ENCODE measurements around the gene EHD1. TPM values are rescaled to one million over a fixed set of nuclear protein-coding genes. Genes with fewer than 3 reads are reported as not detected.

Gene EHD1
- total and polyA plus RNA-seq, 2 of the 4 experiments (the other 2 are of a cell fraction), result 107 to 209 TPM

GRCh38 chr11:64908766-64909165, 30.3 kb upstream of the EHD1 start:
- Histone ChIP-seq H3K23ac (ENCODE audit: low read depth, low read length) (no peak overlapping the region), H4K91ac (ENCODE audit: insufficient read depth, low read depth, low read length) (no peak overlapping the region), H2BK20ac (ENCODE audit: low read depth, low read length) (no peak overlapping the region), H3K14ac (replicated peaks; ENCODE audit: low read depth, low read length) (no peak overlapping the region), H3K9me3 (ENCODE audit: control insufficient read depth, insufficient read depth, low read length) (no peaks in the 10 kb centered on the region), H3K4me2 (ENCODE audit: low read depth, low read length) (no peak overlapping the region), H3K79me1 (ENCODE audit: low read depth in 1 of 2, low read length in 2 of 2) (no peaks in the 10 kb centered on the region), H2BK120ac (ENCODE audit: low read depth, low read length) (no peak overlapping the region), H3K9ac (ENCODE audit: low read depth, low read length) (no peak overlapping the region), H4K8ac (ENCODE audit: low read depth in 2 of 2, low read length in 2 of 2) (no peak overlapping the region), H2BK15ac (ENCODE audit: low read depth, low read length) (no peak overlapping the region), H4K20me1 (ENCODE audit: insufficient read depth, low read length) (no peaks in the 10 kb centered on the region), H2AK9ac (replicated peaks; ENCODE audit: low read depth, low read length, poor library complexity) (peak overlapping the region; percentile 42), H3K4ac (ENCODE audit: low read depth, low read length) (no peak overlapping the region), H3K4me3 (ENCODE audit: insufficient read depth, low read depth, low read length) (no peak overlapping the region), H3K18ac (ENCODE audit: low read depth, low read length) (no peak overlapping the region), H2AFZ (replicated peaks; ENCODE audit: low read length, poor library complexity) (no peak overlapping the region), H3K27me3 (ENCODE audit: control insufficient read depth, insufficient read depth, low read length) (no peaks in the 10 kb centered on the region), H2BK5ac (ENCODE audit: low read depth, low read length, poor library complexity, severe bottlenecking) (no peak overlapping the region), H3K4me1 (ENCODE audit: control insufficient read depth, insufficient read depth, low read length) (no peaks in the 10 kb centered on the region), H3K9me1 (ENCODE audit: insufficient read depth, low read length) (no peaks in the 10 kb centered on the region), H3K56ac (ENCODE audit: extremely low read depth, insufficient read depth, low read length) (no peak overlapping the region), H4K5ac (ENCODE audit: low read depth, low read length) (no peak overlapping the region), H2AK5ac (ENCODE audit: low read depth, low read length) (no peak overlapping the region), H3K36me3 (ENCODE audit: control insufficient read depth, insufficient read depth, low read length) (peaks cover 72% of the 10 kb centered on the region), H3K27ac (ENCODE audit: insufficient read depth, low read length) (no peak overlapping the region)
- TF ChIP-seq RAD21 (IDR thresholded peaks at IDR 0.05; ENCODE audit: low read length), result no peak
- TF ChIP-seq RCOR1 (IDR thresholded peaks at IDR 0.05; ENCODE audit: insufficient replicate concordance, low read length), result no peak
- no peak for TF ChIP-seq ELK1 (IDR thresholded peaks at IDR 0.05; ENCODE audit: borderline replicate concordance, low read depth, low read length)
- TF ChIP-seq CEBPB (IDR thresholded peaks at IDR 0.05; ENCODE audit: low read depth, low read length), result no peak
- TF ChIP-seq RFX5 (IDR thresholded peaks at IDR 0.05; ENCODE audit: low read depth, low read length), result no peak
- TF ChIP-seq NFE2L2 (IDR thresholded peaks at IDR 0.05; ENCODE audit: low read depth, low read length), result no peak
- no peak for TF ChIP-seq SMC3 (IDR thresholded peaks at IDR 0.05; ENCODE audit: low read depth, low read length)
- TF ChIP-seq MXI1 (IDR thresholded peaks at IDR 0.05; ENCODE audit: borderline replicate concordance, low read depth, low read length), result no peak
- TF ChIP-seq BHLHE40 (IDR thresholded peaks at IDR 0.05; ENCODE audit: low read depth, low read length), result no peak
- no peak for TF ChIP-seq USF2 (IDR thresholded peaks at IDR 0.05; ENCODE audit: low read depth, low read length)
- TF ChIP-seq CHD1 (IDR thresholded peaks at IDR 0.05; ENCODE audit: low read depth, low read length), result no peak
- TF ChIP-seq FOS (IDR thresholded peaks at IDR 0.05; ENCODE audit: low read depth, low read length), result no peak
- no peak for TF ChIP-seq CTCF (conservative IDR thresholded peaks at IDR 0.05; ENCODE audit: low read depth, low read length)
- TF ChIP-seq MAFK (IDR thresholded peaks at IDR 0.05; ENCODE audit: low read depth, low read length), result no peak
- TF ChIP-seq POLR2A (IDR thresholded peaks at IDR 0.05; ENCODE audit: low read depth, low read length), result no peak
- WGBS, 2 experiments (ENCODE audit: extremely low coverage in 2 of 2, insufficient read length in 1 of 2), result 100% methylated on average over 3 of the region's 11 CpGs; no CpG with 5 or more reads in 1 of the 2 experiments
- DNase-seq (no peak), ATAC-seq (ENCODE audit: low read depth) (no peak)
- POLR2A ChIA-PET (ENCODE audit: unreplicated experiment), result no interaction called here
- no TSS peak for BruUV-seq (replicated peaks)
- intact Hi-C loops (cut with micrococcal nuclease), result no loop called here
- in situ Hi-C loops (cut with MboI; ENCODE audit: low sequenced_read_pairs), result no loop called here
- dilution Hi-C loops (cut with HindIII; ENCODE audit: low sequenced_read_pairs, unreplicated experiment), result no loop called here
- CTCF ChIA-PET, result no interaction called here

All from IMR-90 (cell line).